Testis (tissue), 3 donors: ENCODE data around the gene ZNF532. TPM values are rescaled to one million over a fixed set of nuclear protein-coding genes. Genes with fewer than 3 reads are reported as not detected.

ENCODE experiments used
- DNase-seq: peaks from one replicate; pipeline ENCODE4 v3.0.0-alpha.2; 2019
- H3K27ac ChIP-seq, 2 donors: fragments of 200-600 bp; sonication (generic); one replicate each; pipeline ENCODE4 v1.5.1; 2019
- H3K27me3 ChIP-seq: fragments of 200-600 bp; sonication (generic); one replicate; pipeline ENCODE4 v1.5.1; 2019
- H3K36me3 ChIP-seq: fragments of 200-600 bp; sonication (generic); one replicate; pipeline ENCODE4 v1.5.1; 2017; ENCODE audit warnings: low read depth; ENCODE audit errors: missing control alignments
- H3K4me1 ChIP-seq: fragments of 200-600 bp; sonication (generic); one replicate; pipeline ENCODE4 v1.5.1; 2019
- H3K4me3 ChIP-seq, 2 donors: fragments of 200-600 bp; sonication (generic); one replicate each; pipeline ENCODE4 v1.5.1; 2017 to 2019
- H3K9me3 ChIP-seq: fragments of 200-600 bp; sonication (generic); one replicate; pipeline ENCODE4 v1.5.1; 2017
- POLR2A ChIP-seq: fragments of 450-650 bp; IDR thresholded peaks from one replicate; pipeline ENCODE4 v1.6.1; 2017; ENCODE audit warnings: antibody characterized with exemption, mild to moderate bottlenecking, moderate library complexity
- WGBS, 2 donors: methylation state at CpG; one replicate each; pipeline ENCODE4 v1.1.5; 2018; 5-methylcytosine and 5-hydroxymethylcytosine counted together
- intact Hi-C: fragments of 100-400 bp; cut with DNase I; formaldehyde crosslinking; loops from one replicate; pipeline ENCODE4 v1.15.1; 2023; ENCODE audit warnings: low total_unique reads
- polyA plus RNA-seq: library from polyadenylated mRNA; stranded (reverse); fragments of 350-450 nt; fragmentation: Illumina TruSeq; extraction: RNeasy Lipid Tissue Mini Kit (QIAGEN cat#74804); gene quantifications from one replicate; pipeline ENCODE4 v1.2.3, GENCODE V29; 2014; ENCODE audit warnings: low read depth, low replicate concordance; ENCODE audit not compliant: insufficient read depth
- total RNA-seq, 2 donors: library from RNA; depleted of rRNA; stranded (reverse); fragments of >200 nt; gene quantifications; one replicate each; pipeline ENCODE4 v1.2.3, GENCODE V29; 2016
- TF ChIP-seq, protein P1 (sequence below), 3 experiments: fragments of 450-650 bp in 2 of 3; fragments of 200-600 bp in 1 of 3; sonication (generic) in 1 of 3; IDR thresholded peaks; one replicate each; pipeline ENCODE4 v1.5.1; 2016 to 2019; ENCODE audit warnings: antibody characterized with exemption in 3 of 3, mild to moderate bottlenecking in 2 of 3, moderate library complexity in 1 of 3

ZNF532 gene
- total and polyA plus RNA-seq, 3 donors from 2014 or later, result 64.0 to 131 (median 122) TPM

GRCh38 chr18:58900015-58900649 is 35.5 kb downstream of the ZNF532 start:
- WGBS, 2 donors, result 47 to 71% methylated on average over 11 of the region's 11 CpGs
- Histone ChIP-seq H3K4me3 (no peak overlapping the region), H3K4me1 (peaks cover 4% of the 10 kb centered on the region), H3K27me3 (no peaks in the 10 kb centered on the region), H3K36me3 (no peaks in the 10 kb centered on the region), H3K9me3 (no peaks in the 10 kb centered on the region), H3K27ac (no peak overlapping the region)
- no peak for TF ChIP-seq POLR2A
- TF ChIP-seq, protein P1, sequence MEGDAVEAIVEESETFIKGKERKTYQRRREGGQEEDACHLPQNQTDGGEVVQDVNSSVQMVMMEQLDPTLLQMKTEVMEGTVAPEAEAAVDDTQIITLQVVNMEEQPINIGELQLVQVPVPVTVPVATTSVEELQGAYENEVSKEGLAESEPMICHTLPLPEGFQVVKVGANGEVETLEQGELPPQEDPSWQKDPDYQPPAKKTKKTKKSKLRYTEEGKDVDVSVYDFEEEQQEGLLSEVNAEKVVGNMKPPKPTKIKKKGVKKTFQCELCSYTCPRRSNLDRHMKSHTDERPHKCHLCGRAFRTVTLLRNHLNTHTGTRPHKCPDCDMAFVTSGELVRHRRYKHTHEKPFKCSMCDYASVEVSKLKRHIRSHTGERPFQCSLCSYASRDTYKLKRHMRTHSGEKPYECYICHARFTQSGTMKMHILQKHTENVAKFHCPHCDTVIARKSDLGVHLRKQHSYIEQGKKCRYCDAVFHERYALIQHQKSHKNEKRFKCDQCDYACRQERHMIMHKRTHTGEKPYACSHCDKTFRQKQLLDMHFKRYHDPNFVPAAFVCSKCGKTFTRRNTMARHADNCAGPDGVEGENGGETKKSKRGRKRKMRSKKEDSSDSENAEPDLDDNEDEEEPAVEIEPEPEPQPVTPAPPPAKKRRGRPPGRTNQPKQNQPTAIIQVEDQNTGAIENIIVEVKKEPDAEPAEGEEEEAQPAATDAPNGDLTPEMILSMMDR (IDR thresholded peaks at IDR 0.05), result no peak
- intact Hi-C loops, result no loop called here
- peak; percentile 28 for DNase-seq

- Histone ChIP-seq H3K36me3 (no peaks in the 10 kb centered on the region), H3K4me1 (no peaks in the 10 kb centered on the region), H3K4me3 (no peak overlapping the region), H3K27me3 (no peaks in the 10 kb centered on the region), H3K9me3 (no peaks in the 10 kb centered on the region), H3K27ac (no peak overlapping the region)
- intact Hi-C loops, result no loop called here
- WGBS, 2 donors, result 91 to 97% methylated on average over 11 of the region's 11 CpGs
- TF ChIP-seq, protein P1 (IDR thresholded peaks at IDR 0.05), result no peak
- no peak for TF ChIP-seq POLR2A
- peak; percentile 10 for DNase-seq
Measured at GRCh38 chr18:58901143-58901542, 36.5 kb downstream of the ZNF532 start.

DNA sequence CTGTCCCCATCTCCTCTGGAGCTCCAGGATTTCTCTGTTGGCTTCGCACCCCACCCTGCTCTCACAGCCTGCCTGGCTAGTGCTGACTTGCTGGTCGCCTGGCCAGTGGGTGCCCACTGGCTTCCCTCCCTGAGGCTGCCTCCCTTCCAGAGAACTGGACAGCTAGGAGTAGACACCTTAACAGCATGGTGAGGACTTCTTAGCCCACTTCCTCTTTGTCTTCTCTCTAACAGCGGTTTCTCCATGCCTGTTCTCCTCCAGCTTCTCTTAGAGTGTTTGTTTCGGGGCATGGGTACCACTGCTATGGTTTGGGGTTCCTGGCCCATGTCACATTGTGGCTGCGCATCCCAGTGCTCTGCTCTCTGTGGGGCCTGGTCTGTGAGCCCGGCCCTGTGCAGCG is 37.1 kb downstream of the ZNF532 start:
- no peaks in the 10 kb centered on the region for H3K27me3 ChIP-seq
- 97 to 99% methylated on average over 7 of the region's 7 CpGs for WGBS, 2 donors
- H3K4me1 ChIP-seq, result no peaks in the 10 kb centered on the region
- DNase-seq, result no peak
- TF ChIP-seq, protein P1 (IDR thresholded peaks at IDR 0.05), result no peak
- TF ChIP-seq POLR2A, result no peak
- no peaks in the 10 kb centered on the region for H3K9me3 ChIP-seq
- H3K4me3 ChIP-seq, result no peak overlapping the region
- no peaks in the 10 kb centered on the region for H3K36me3 ChIP-seq
- no peak overlapping the region for H3K27ac ChIP-seq
- intact Hi-C loops, result no loop called here

DNA sequence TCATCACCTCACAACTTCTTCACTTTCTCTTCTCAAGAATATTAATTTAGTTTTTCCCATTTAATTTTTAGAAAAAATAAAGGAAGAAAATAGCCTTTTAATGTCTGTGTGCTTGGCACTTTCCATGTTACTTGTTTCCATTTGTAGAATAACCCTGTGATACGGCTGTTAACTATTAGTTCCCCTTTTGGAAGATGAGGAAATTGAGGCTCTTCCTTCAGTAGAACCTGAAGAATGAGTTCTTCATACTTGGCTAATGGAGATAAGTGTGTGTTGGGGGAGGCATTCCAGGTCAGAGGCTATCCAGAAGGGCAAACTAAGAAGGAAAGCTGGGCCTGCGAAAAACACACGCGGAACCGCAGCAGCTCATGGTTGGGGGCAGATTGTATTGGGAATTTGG is 38.3 kb downstream of the ZNF532 start:
- H3K9me3 ChIP-seq, result no peaks in the 10 kb centered on the region

More for the DNA sequence above, 38.3 kb downstream of the ZNF532 start:
- 73 to 85% methylated on average over 5 of the region's 5 CpGs for WGBS, 2 donors
- no peaks in the 10 kb centered on the region for H3K4me1 ChIP-seq
- H3K27ac ChIP-seq, result no peak overlapping the region
- no peak for TF ChIP-seq POLR2A
- TF ChIP-seq, protein P1 (IDR thresholded peaks at IDR 0.05), result no peak
- no peak for DNase-seq
- H3K36me3 ChIP-seq, result no peaks in the 10 kb centered on the region
- intact Hi-C loops, result no loop called here
- no peaks in the 10 kb centered on the region for H3K27me3 ChIP-seq
- no peak overlapping the region for H3K4me3 ChIP-seq
